NCI-H748 treated with DMSO at 0.1 percent for 48 hours (cell line): ENCODE measurements around the gene ZNF202.
A peak's percentile ranks its signal among the peaks of the same experiment; 100 is the strongest.
"Not testable (repeated sequence)": the region's sequence is repeated elsewhere in the genome, so short reads cannot be mapped to it uniquely, and the experiment has no call there.

Experiments
- DNase-seq: peaks from one replicate; lab custom pipeline; 2025; lab: John Stamatoyannopoulos, UW

ZNF202 gene

GRCh38 chr11:123741159-123742030 is at the start of gene ZNF202:
Gene ZNF202 (minus strand): TSS chr11:123741660. CDS start chr11:123730888, 10,772 bp downstream.
- peak; percentile 65 for DNase-seq

- DNase-seq = no peak
These were observed 42.1 kb upstream of the ZNF202 start for GRCh38 chr11:123783536-123783935.

- DNase-seq = no peak
These were observed 37.1 kb upstream of the ZNF202 start for GRCh38 chr11:123778511-123778910.

- no peak for DNase-seq
These were observed 34.5 kb upstream of the ZNF202 start for GRCh38 chr11:123775715-123776549.

GRCh38 chr11:123775289-123775688 is 33.8 kb upstream of the ZNF202 start:
- no peak for DNase-seq

GRCh38 chr11:123773959-123774358 is 32.5 kb upstream of the ZNF202 start:
- DNase-seq = no peak

GRCh38 chr11:123773026-123773425 is 31.6 kb upstream of the ZNF202 start:
- DNase-seq = no peak

GRCh38 chr11:123771664-123772063 is 30.2 kb upstream of the ZNF202 start:
- no peak for DNase-seq

- no peak for DNase-seq
These were observed 29.3 kb upstream of the ZNF202 start for GRCh38 chr11:123770712-123771111.

- no peak for DNase-seq
These were observed 24.1 kb upstream of the ZNF202 start for GRCh38 chr11:123765601-123766000.

- no peak for DNase-seq
These were observed 21.0 kb upstream of the ZNF202 start for GRCh38 chr11:123762422-123762821.

- DNase-seq = no peak
These were observed 19.4 kb upstream of the ZNF202 start for GRCh38 chr11:123760894-123761293.

GRCh38 chr11:123757976-123758375 is 16.5 kb upstream of the ZNF202 start:
- DNase-seq = no peak

GRCh38 chr11:123755813-123756212 is 14.4 kb upstream of the ZNF202 start:
- DNase-seq = no peak

- DNase-seq = no peak
These were observed 13.9 kb upstream of the ZNF202 start for GRCh38 chr11:123755344-123755743.

- DNase-seq = no peak
These were observed 12.7 kb upstream of the ZNF202 start, which contains the start of gene OR6X1 for GRCh38 chr11:123754101-123754568. Gene OR6X1 (minus strand): TSS chr11:123754518. CDS start chr11:123754518, 0 bp downstream.

- no peak for DNase-seq
These were observed 11.7 kb upstream of the ZNF202 start for GRCh38 chr11:123753110-123753509.

GRCh38 chr11:123751781-123752180 is 10.3 kb upstream of the ZNF202 start:
- no peak for DNase-seq

- DNase-seq = not testable (repeated sequence)
These were observed 6.9 kb upstream of the ZNF202 start for GRCh38 chr11:123748349-123748748.

- no peak for DNase-seq
These were observed 4.4 kb upstream of the ZNF202 start for GRCh38 chr11:123745764-123746451.

- no peak for DNase-seq
These were observed 1.3 kb upstream of the ZNF202 start for GRCh38 chr11:123742724-123743120.
